ENCODE results near the gene FOXC2.
A peak's percentile ranks its signal among the peaks of the same experiment; 100 is the strongest.

The FOXC2 gene

DNA sequence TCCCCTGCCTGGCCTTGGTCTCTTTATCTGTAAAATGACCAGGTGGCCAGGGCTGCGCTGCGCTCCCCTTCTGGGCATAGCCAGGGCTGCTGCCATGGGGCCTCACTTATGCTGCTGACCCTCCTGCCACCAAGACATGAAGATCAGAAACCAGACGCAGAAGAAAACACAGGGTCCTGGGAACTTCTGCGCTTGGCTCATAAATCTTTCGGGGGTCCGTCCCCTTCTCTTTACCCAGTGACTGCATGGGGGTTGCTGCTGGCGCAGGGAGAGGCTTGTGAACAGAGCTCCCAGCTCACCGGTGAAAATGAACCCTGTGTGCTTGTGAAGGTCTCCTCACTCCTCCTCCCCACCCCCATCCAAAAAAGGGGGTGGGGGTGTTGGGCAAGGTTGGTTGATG lies 6.0 kb downstream of the FOXC2 start:
- H3K4me3 ChIP-seq (ENCODE audit: low read depth, low read length): no peak overlapping the region

DNA sequence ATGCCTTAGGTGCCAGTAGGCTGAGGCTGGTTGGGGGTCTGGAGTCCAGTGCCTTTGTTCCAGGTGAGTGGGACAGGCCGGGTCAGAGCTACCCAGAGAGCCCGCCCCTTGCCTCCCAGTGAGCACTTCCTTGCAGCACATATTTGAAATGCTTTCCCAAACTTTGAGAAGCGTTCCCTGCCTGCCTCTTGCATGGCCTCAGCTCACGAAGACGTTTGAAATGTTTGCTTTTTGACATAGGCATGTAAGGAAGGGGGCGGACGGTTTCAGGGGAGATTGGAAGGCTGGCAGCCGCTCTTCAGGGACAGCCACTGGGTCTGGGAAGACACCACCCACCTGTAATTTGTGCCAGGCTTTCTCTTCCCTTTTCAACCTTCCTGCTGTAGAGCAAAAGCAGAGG lies 6.6 kb downstream of the FOXC2 start:
- no peak overlapping the region for H3K4me3 ChIP-seq (ENCODE audit: low read depth, low read length)

DNA sequence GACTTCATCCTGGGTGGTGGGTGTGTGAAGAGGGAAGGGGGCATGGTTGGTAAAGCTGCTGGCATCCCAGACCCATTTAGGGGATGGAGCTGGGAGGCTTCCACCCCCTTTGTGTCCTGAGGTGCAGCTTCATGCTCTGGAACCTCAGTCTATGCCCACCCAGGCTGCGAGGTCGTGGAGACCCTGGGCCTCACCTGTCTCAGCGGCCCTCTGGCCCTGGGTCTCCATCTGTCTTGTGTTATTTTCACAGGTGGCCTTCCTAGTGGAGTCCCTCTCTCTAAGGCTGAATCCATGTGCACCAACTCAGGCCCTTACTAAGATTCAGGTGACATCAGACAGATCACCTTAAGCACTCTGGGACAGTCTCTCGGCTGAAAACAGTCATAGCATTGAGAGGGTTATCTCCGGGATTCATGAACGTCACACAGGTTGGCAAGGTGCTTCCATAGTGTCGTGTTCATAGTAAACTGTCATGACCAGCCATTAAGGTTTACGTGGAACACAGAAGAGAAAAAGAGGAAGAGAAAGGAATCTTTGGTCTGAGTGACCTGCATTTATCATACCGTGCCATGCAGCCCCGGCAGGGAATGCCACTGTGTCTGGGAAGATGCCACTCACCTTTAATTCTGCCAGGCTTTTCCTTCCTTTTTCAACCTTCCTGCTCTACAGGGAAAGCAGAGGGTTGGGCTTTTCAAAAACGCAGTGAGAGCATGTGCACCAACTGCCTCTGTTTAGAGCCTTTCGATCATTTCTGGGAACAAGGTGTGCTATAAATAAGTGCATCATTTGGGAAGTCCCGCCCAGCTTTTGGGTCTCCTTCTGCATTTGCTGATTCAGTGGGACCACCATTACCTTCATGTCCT lies 7.2 kb downstream of the FOXC2 start:
- no peak overlapping the region for H3K4me3 ChIP-seq (ENCODE audit: low read depth, low read length)

DNA sequence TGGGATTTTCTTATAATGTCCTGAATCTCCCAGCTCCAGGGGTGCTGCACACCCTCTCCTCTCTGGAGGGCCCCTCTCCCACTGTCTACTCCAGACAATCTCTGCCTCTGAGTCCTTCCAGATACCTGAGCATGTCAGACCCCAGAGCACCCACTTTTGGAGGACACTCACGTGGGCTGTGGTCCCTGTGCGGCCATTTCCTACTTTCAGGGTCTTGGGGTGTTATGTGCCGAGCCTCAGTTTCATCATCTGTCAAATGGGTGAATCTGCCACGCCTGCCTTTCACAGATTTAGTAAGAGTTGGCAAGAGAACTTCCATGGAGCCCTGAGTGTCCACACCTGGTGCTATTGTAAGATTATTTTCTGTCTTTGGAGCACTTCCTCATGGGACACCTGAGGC lies 8.0 kb downstream of the FOXC2 start:
- no peak overlapping the region for H3K4me3 ChIP-seq (ENCODE audit: low read depth, low read length)

DNA sequence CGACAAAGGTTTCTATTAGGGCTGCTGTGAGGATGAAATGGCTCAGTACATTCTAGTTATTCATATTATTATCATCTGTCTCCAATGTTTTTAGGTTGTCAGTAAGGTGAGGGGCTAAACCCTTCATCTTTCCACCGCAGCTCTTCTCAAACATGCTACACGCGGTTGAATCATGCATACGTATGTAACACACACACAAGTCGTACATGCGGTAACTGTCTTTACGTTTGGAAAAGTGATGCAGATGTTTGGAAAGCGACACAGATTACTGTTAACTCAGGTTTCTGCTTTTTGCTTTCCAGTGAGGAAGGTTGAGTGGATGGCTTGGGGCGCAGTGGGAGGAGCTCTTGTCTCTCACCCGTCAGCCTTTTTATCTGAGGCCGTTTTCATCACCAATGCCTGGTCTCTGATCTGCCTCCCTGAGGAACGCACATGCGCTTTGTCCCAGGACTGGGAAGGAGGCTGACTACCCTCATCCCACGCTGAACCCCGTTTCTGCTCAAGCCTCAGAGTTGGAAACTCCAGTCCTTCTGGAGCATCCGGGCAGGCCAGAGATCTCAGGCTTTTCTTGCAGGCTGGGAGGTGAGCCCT lies 8.6 kb downstream of the FOXC2 start:
- no peak overlapping the region for H3K4me3 ChIP-seq (ENCODE audit: low read depth, low read length)

DNA sequence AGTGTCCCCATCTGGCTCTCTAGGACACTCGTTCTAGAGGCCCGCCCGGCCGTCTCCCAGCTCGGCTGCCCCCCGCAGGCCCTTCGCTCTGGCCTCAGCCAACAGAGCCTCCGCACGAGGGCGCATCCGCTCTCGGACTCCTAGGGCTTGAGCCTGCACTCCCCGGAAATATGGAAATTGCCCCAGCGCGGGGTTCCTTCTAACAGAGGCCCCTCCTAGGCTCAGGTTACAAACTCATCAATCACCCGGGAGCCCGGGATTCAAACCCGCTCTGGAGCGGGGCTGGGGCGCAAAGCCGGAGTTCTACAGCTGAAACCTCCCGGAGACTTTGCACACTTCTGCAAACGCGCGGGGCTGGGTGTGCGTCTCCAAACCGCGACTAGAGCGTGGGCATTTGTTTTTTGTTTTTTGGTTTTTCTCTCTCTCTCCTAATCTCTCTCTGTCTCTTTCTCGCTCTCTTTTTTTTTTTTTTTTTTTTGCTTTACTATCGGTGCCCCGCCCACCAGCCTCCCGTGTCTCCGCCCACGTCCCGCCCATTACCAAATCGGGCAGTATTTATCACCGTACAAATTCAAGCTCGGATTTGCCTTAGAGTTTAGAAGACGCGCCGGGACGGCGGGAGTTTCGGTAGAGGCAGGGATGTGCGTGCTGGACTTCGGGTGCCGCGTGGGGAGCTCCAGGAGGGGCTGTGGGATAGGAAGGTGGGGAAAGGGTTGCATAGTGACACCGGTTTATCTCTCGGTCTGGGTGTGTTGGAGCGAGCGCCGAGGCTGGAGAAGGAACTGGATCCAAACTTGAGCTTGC lies 9.3 kb downstream of the FOXC2 start:
- peak overlapping the region; percentile 50 for H3K4me3 ChIP-seq (ENCODE audit: low read depth, low read length)

DNA sequence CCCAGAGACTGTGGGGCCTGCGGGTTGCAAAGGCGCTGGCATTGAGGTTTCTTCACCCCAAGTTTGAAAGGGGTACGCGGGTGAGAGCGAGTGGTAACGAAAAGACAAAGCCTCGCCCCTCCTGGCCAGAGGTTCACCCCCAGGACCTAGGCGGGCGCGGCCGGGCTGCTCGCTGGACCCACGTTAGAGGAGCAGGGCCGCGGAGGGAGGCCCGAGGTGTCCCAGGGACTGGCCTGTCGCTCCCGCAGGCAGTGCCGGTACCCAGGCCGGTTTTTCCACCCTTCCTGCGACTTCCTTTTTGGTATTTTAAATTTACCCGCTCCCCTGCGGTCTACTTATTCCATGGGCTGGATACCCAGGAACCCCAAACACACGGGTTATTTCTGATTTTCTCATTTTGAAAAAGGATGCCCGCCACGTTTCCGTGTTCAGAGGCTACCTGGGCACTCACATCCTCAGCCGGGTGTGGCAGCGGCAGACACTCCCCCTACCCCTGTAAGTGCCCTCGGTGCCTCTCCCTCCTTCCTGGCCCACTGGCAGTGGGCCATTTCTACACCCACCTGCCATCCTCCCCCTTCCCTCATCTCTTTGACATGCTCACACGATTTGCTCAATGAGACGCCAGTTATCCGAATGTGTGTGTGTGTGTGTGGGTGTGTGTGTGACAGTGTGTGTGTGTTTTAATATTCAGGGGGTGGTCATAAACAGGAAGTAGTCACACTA lies 10.1 kb downstream of the FOXC2 start:
- H3K4me3 ChIP-seq (ENCODE audit: low read depth, low read length): peak overlapping the region; percentile 50

DNA sequence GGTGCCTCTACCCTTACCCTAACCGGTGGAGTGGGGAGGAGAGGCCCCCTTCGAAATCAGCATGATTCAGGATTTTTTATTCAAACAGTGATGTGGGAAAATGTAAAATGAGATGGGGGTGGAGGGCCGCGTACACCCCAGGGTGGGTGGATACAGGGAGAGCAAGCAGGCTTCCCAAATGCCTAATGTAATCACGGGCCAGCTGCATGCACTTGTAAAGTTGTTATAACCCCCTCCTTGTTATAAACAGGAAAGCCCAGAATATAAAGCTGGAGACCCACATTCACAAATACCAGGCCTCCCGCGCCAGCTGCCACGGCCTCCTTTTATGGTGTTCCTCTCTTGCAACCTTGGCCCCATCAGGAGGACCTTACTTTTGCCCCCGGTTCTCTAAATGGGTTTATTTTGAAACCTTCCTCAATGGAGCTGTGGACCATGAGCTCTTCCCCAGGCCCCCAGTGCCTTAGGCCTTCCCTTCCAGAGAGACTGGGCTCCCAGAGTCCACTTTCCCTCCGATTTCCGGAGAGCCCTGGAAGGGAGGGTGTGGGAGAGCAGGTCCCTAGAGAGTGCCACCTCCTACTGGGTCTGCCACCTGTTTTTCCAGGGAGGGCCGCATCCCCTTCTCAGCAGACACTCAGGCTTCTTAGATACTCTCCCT lies 10.8 kb downstream of the FOXC2 start:
- H3K4me3 ChIP-seq (ENCODE audit: low read depth, low read length): no peak overlapping the region

DNA sequence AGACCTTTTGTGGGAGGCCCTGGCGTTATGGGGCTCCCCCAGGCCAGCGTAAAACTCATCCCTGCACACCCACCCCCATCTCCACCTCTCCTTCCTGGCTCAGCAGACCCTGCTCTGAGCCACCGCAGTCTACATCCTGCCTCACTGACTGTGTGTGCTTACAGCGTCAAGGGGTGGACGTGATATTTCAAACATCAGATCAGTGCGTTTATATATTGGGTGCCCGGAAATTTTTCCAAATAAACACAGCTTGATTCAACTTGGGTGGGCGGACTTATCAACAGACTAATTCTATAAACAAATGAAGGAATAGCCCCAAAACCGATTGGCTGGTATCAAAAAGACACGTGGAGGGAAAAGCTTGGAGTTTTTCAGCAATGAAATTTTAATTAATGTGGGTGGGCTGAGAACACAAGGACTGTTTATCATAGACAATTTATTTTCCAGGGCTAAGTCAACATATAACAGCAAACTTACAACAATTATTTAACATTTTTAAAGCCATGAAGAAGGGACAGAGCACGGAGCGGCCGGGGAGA lies 11.5 kb downstream of the FOXC2 start, which contains the start of gene FOXL1:
Gene FOXL1 (plus strand): TSS at position 489 of the 539 bp plus-strand sequence. CDS start 175 bp downstream, outside the sequence.
- peak within 1 kb of the TSS; percentile 24 for H3K4me3 ChIP-seq (ENCODE audit: low read depth, low read length)

DNA sequence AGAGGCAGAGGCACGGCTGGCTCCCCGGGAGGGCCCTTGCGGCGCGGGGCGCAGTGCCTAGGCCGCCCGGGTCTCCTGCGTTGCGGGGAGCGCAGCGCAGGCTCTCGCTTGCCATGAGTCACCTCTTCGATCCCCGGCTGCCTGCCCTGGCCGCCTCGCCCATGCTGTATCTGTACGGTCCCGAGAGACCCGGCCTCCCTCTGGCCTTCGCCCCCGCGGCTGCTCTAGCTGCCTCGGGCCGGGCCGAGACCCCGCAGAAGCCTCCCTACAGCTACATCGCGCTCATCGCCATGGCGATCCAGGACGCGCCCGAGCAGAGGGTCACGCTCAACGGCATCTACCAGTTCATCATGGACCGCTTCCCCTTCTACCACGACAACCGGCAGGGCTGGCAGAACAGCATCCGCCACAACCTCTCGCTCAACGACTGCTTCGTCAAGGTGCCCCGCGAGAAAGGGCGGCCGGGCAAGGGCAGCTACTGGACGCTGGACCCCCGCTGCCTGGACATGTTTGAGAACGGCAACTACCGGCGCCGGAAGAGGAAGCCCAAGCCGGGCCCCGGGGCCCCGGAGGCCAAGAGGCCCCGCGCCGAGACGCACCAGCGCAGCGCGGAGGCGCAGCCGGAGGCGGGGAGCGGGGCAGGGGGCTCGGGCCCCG lies 12.1 kb downstream of the FOXC2 start:
- H3K4me3 ChIP-seq (ENCODE audit: low read depth, low read length): peak overlapping the region; percentile 24

DNA sequence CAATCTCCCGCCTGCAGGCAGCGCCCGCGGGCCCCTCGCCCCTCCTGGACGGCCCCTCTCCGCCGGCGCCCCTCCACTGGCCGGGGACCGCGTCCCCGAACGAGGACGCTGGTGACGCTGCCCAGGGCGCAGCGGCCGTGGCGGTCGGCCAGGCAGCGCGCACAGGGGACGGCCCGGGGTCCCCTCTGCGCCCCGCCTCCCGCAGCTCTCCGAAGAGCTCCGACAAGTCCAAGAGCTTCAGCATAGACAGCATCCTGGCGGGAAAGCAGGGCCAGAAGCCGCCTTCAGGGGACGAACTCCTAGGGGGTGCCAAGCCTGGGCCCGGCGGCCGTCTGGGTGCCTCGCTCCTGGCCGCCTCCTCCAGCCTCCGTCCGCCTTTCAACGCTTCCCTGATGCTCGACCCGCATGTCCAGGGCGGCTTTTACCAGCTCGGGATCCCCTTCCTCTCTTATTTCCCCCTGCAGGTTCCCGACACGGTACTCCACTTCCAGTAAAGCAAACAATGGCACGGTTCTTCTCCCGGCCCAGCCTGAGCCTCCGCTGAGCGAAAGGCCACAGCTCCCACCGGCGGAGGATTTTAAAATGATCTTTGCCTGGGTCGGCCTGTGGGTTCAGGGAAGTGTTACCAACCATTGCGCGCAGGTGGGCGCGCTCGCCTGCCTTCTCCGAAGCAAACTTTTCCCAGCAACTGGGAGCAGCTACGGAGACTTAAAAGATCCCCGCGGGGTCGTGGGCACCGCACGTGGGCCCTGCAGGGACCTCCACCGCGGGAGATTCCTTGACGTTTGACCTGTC lies 12.8 kb downstream of the FOXC2 start:
- H3K4me3 ChIP-seq (ENCODE audit: low read depth, low read length): peak overlapping the region; percentile 20

DNA sequence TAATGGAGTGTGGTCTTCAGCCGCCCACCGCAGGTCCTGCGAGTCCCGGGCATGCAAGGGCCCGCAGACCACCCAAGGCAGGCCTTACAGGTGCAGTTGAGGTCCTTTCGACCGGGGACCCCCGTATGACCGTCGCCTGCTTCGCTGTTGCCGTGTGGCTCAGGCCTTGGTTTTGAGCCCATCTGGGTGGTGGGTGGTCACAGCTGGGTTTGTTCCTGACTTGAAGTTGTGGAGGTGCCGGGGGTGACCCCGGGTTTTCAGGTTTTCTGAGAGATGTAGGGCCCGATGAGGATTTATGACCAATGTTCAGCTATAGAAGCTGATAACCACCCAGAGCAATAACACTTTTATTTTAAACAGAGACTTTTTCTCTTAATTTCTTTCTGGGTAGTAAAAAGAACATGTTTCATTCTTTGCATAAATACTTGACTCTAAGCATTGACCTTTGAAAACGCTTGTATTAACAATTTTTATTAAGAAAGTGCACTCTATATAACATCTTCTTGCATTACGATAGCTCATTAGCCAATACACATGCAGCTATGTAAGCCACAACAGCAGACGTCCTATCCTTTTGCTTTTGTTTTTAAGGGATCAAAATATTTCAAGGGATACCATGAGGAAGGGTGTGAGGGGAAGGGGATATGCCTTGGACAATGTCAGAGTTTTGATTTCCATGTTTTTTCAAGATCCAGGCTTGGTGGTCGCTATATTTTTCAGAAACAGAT lies 13.6 kb downstream of the FOXC2 start:
- H3K4me3 ChIP-seq (ENCODE audit: low read depth, low read length): no peak overlapping the region

DNA sequence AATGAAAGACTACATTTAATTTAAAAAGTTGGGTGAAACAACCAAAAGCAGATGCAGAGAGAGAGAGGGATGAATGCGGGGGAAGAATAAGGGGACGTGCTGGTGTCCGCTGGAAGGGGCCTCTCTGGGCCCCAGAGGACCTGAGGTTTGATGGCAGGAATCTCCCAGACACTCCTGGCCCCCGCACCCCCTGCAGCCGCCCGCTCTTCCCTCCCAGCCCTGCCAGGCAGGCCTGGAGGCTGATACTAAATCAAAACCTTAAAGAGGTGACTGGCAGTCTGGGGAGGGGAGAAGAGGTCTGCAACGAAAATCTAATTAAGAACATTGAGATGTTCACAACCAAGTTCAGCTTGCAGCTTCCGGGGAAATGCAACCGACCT lies 14.2 kb downstream of the FOXC2 start:
- no peak overlapping the region for H3K4me3 ChIP-seq (ENCODE audit: low read depth, low read length)

DNA sequence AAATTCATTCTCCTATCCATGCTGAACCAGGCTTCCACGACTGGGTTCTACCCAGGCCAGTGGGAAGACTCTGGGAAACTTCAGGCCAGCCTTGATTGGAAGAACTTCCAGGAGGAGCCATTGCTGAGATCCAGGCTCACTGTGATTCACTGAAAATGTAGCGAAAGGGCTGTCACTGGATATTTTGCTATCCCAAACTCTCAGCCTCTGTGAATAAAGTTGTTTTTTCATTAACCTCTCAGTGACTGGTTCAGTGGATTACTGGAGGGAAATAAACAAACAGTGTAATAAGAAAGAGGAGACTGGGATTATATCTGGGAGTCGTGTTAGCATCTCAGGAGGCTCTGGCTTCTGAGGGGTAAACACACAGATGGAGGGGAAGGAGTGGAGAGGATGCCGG lies 14.8 kb downstream of the FOXC2 start:
- H3K4me3 ChIP-seq (ENCODE audit: low read depth, low read length): no peak overlapping the region

DNA sequence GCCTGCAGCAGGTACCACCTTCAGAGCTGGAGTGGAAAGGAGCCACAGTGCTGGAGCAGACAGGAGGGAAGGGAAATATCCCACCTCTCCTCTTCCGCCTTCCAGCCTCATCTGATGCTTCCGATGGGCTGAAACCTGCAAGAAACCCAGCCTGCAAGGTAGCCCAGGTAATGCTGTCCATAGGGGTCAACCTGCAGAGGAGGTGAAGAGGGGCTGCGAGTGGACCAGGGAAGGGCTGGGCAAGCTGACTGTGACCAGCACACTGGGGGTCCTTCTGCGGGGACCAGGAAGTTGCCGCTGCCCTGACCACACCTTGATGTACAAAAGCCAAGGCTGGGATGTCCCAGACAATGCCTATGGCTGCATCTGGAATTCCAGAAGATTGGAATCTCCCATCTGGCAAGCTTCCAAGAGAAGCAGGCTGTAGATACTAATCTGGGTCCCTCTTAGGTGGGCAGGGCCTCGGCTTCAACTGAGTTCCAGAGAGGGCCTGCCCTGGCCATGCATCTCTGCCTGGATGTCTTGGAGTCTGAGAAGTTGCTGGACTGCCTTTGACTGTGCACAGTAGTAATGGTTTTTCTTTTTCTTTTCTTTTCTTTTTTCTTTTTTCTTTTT lies 17.5 kb downstream of the FOXC2 start:
- no peak overlapping the region for H3K4me3 ChIP-seq (ENCODE audit: low read depth, low read length)

DNA sequence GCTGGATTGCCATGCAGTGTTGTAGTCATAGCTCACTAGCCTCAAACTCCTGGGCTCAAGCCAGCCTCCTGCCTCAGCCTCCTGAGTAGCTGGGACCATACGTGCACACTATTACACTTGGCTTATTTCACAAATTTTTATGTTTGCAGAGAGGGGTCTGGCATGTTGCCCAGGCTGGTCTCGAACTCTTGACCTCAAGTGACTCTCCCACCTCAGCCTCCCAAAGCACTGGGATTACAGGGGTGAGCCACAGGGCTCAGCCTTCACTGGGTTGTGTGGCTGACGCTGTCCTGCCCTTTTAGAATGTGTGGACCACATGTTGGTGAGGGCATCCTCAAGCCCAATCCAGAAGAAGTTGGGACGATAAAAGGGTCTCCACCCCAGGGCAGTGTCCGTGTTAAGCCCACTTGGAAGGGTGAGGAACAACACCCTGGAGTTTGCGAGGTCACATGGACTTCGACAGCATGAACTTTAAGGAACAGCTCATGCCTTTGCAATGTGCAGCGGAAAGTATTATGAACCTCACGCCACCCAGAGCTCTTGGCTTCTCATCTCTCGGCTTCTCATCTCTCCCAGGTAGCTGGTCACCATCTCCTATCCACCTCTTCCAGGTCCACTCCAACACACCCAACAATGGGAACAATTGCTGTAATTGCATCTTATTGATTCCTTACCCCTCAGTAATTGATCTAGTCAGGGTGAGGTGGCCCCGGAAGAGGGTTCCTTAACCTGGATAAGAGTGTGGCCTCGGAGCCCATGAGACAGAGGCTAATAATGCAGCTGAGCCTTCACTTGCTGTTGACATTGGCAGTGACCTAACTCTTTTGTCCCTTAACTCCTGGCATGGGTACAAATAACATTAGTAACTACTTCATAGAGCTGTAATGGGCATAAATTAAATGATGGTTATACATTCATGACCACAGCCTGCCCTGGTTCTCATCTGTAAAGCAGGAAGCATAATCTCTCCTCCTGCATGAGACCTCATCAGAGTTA lies 18.4 kb downstream of the FOXC2 start:
- H3K4me3 ChIP-seq (ENCODE audit: low read depth, low read length): no peak overlapping the region

All from iPS-11a (cell line).